IMR-90 (cell line): ENCODE results near the gene MAML2. TPM values are rescaled to one million over a fixed set of nuclear protein-coding genes. Genes with fewer than 3 reads are reported as not detected.

Experiments used
- ATAC-seq: fragments of 200-7000 bp; cut with Tn5 transposase; 2 replicates; pipeline ENCODE4 v1.9.1; 2020; ENCODE audit warnings: low read depth, mild to moderate bottlenecking, moderate library complexity
- BruUV-seq: library from RNA; stranded (reverse); fragments of 400-500 nt; replicated peaks from 2 replicates; lab custom pipeline; 2021; lab: Mats Ljungman, UMichigan
- CTCF ChIA-PET: fragments of 300-600 bp; formaldehyde crosslinking; extraction: SDS; loops from one replicate; lab custom pipeline; 2021; ENCODE audit warnings: antibody characterized with exemption; lab: Yijun Ruan, JAX
- POLR2A ChIA-PET: fragments of 300-600 bp; sonication (Branson Sonifier 250); formaldehyde crosslinking; loops from one replicate; lab custom pipeline; 2022; ENCODE audit warnings: antibody characterized with exemption; ENCODE audit not compliant: unreplicated experiment; lab: Charles Lee
- DNase-seq: peaks from one replicate; pipeline ENCODE4 v3.0.0; 2013
- H2AFZ ChIP-seq: replicated peaks from 2 replicates; pipeline ENCODE3; 2013; ENCODE audit warnings: low read length, mild to moderate bottlenecking; ENCODE audit not compliant: poor library complexity
- H2AK5ac ChIP-seq: 2 replicates; pipeline ENCODE4 v1.6.1; 2013; ENCODE audit warnings: low read depth, low read length, inconsistent platforms
- H2AK9ac ChIP-seq: replicated peaks from 2 replicates; pipeline ENCODE3; 2013; ENCODE audit warnings: mild to moderate bottlenecking, low read depth, low read length, moderate library complexity; ENCODE audit not compliant: poor library complexity
- H2BK120ac ChIP-seq: 2 replicates; pipeline ENCODE4 v1.6.1; 2013; ENCODE audit warnings: low read depth, low read length, inconsistent platforms
- H2BK15ac ChIP-seq: 3 replicates; pipeline ENCODE4 v1.6.1; 2013; ENCODE audit warnings: low read depth, low read length, inconsistent platforms
- H2BK20ac ChIP-seq: 2 replicates; pipeline ENCODE4 v1.6.1; 2013; ENCODE audit warnings: low read depth, mild to moderate bottlenecking, inconsistent platforms, low read length, moderate library complexity
- H2BK5ac ChIP-seq: 2 replicates; pipeline ENCODE4 v1.6.1; 2013; ENCODE audit warnings: mild to moderate bottlenecking, low read depth, low read length, inconsistent platforms; ENCODE audit not compliant: poor library complexity, severe bottlenecking
- H3K14ac ChIP-seq: replicated peaks from 2 replicates; pipeline ENCODE4 v1.6.1; 2013; ENCODE audit warnings: low read depth, low read length, inconsistent platforms
- H3K18ac ChIP-seq: 2 replicates; pipeline ENCODE4 v1.6.1; 2013; ENCODE audit warnings: low read depth, low read length, control low read depth
- H3K23ac ChIP-seq: 2 replicates; pipeline ENCODE4 v1.6.1; 2013; ENCODE audit warnings: low read depth, low read length, inconsistent platforms
- H3K27ac ChIP-seq: 2 replicates; pipeline ENCODE4 v1.5.1; 2013; ENCODE audit warnings: mild to moderate bottlenecking, control low read depth, low read length; ENCODE audit not compliant: insufficient read depth
- H3K27me3 ChIP-seq: 2 replicates; pipeline ENCODE4 v1.6.1; 2013; ENCODE audit warnings: low read length; ENCODE audit not compliant: control insufficient read depth, insufficient read depth
- H3K36me3 ChIP-seq: 2 replicates; pipeline ENCODE4 v1.6.1; 2013; ENCODE audit warnings: low read length, mixed read lengths; ENCODE audit not compliant: control insufficient read depth, insufficient read depth
- H3K4ac ChIP-seq: 2 replicates; pipeline ENCODE4 v1.6.1; 2013; ENCODE audit warnings: low read depth, low read length, inconsistent platforms
- H3K4me1 ChIP-seq: 2 replicates; pipeline ENCODE4 v1.6.1; 2013; ENCODE audit warnings: low read length, mixed read lengths; ENCODE audit not compliant: control insufficient read depth, insufficient read depth
- H3K4me2 ChIP-seq: 2 replicates; pipeline ENCODE4 v1.6.1; 2013; ENCODE audit warnings: low read depth, mild to moderate bottlenecking, control low read depth, low read length, moderate library complexity
- H3K4me3 ChIP-seq: 2 replicates; pipeline ENCODE4 v1.5.1; 2013; ENCODE audit warnings: low read depth, mild to moderate bottlenecking, control low read depth, low read length, moderate library complexity; ENCODE audit not compliant: insufficient read depth
- H3K56ac ChIP-seq: 2 replicates; pipeline ENCODE4 v1.6.1; 2013; ENCODE audit warnings: low read length, inconsistent platforms; ENCODE audit not compliant: insufficient read depth; ENCODE audit errors: extremely low read depth
- H3K79me1 ChIP-seq, 2 experiments: 2 replicates each; pipeline ENCODE4 v1.6.1; 2013; ENCODE audit warnings: low read length in 2 of 2, inconsistent platforms in 1 of 2, low read depth in 1 of 2
- H3K9ac ChIP-seq: 2 replicates; pipeline ENCODE4 v1.6.1; 2013; ENCODE audit warnings: low read depth, low read length, control low read depth
- H3K9me1 ChIP-seq: 2 replicates; pipeline ENCODE4 v1.6.1; 2013; ENCODE audit warnings: low read length, inconsistent platforms; ENCODE audit not compliant: insufficient read depth
- H3K9me3 ChIP-seq: 2 replicates; pipeline ENCODE4 v1.6.1; 2013; ENCODE audit warnings: low read length; ENCODE audit not compliant: control insufficient read depth, insufficient read depth
- H4K20me1 ChIP-seq: 2 replicates; pipeline ENCODE4 v1.6.1; 2013; ENCODE audit warnings: low read length, inconsistent platforms; ENCODE audit not compliant: insufficient read depth
- H4K5ac ChIP-seq: 2 replicates; pipeline ENCODE4 v1.6.1; 2013; ENCODE audit warnings: mild to moderate bottlenecking, low read depth, low read length, control low read depth
- H4K8ac ChIP-seq, 2 experiments: 2 replicates each; pipeline ENCODE4 v1.6.1; 2013; ENCODE audit warnings: low read depth in 2 of 2, low read length in 2 of 2, control low read depth in 1 of 2, inconsistent platforms in 1 of 2
- H4K91ac ChIP-seq: 2 replicates; pipeline ENCODE4 v1.6.1; 2013; ENCODE audit warnings: low read depth, low read length, inconsistent platforms; ENCODE audit not compliant: insufficient read depth
- CEBPB ChIP-seq: IDR thresholded peaks from 2 replicates; pipeline ENCODE4 v1.6.1; 2012; ENCODE audit warnings: low read depth, low read length, improper control_type of control experiment
- CTCF ChIP-seq: conservative IDR thresholded peaks from 2 replicates; pipeline ENCODE4 v1.5.1; 2012; ENCODE audit warnings: mild to moderate bottlenecking, low read depth, low read length, improper control_type of control experiment
- POLR2A ChIP-seq: IDR thresholded peaks from 2 replicates; pipeline ENCODE4 v1.6.1; 2012; ENCODE audit warnings: mild to moderate bottlenecking, low read depth, low read length
- WGBS, 2 experiments: methylation state at CpG; one replicate each; pipeline versions ENCODE4 v1.1.5 to v1.1.7; 2013; ENCODE audit warnings: missing lambda C conversion rate in 2 of 2; ENCODE audit not compliant: insufficient read length in 1 of 2; ENCODE audit errors: extremely low coverage in 2 of 2; 5-methylcytosine and 5-hydroxymethylcytosine counted together
- dilution Hi-C: fragments of 300-500 bp; cut with HindIII; formaldehyde crosslinking; loops from one replicate; pipeline ENCODE4 v1.14.3; 2018; ENCODE audit warnings: low sequenced_read_pairs; ENCODE audit not compliant: unreplicated experiment
- in situ Hi-C: fragments of 300-500 bp; cut with MboI; formaldehyde crosslinking; loops from 3 replicates; pipeline ENCODE4 v1.14.3; 2019; ENCODE audit warnings: low sequenced_read_pairs, inconsistent platforms, mixed read lengths
- intact Hi-C: fragments of 100-400 bp; cut with micrococcal nuclease; formaldehyde crosslinking; loops from 2 replicates; pipeline ENCODE4 v1.10.0; 2022
- polyA plus RNA-seq, 3 experiments: library from polyadenylated mRNA; depleted of rRNA; stranded (reverse); fragments of >200 nt; gene quantifications; 2 replicates each; pipeline ENCODE4 v1.2.3, GENCODE V29; 2012; ENCODE audit warnings: low replicate concordance in 1 of 3
- total RNA-seq: library from RNA; depleted of rRNA; stranded (reverse); fragments of >200 nt; gene quantifications from 2 replicates; pipeline ENCODE4 v1.2.3, GENCODE V29; 2012

MAML2 gene
- total and polyA plus RNA-seq, 2 of the 4 experiments (the other 2 are of a cell fraction), result 15.0 to 19.5 TPM

- WGBS, 2 experiments, result 0% methylated on average over 1 of the region's 5 CpGs; no CpG with 5 or more reads in 1 of the 2 experiments
These were observed 342.0 kb downstream of the MAML2 start for GRCh38 chr11:96001037-96001436.

More at GRCh38 chr11:96001037-96001436, 342.0 kb downstream of the MAML2 start:
- no peak overlapping the region for H2BK15ac ChIP-seq
- H3K4me1 ChIP-seq, result peaks cover 6% of the 10 kb centered on the region; the same call in 1 of the 2 replicates
- no TSS peak for BruUV-seq
- H4K91ac ChIP-seq, result no peak overlapping the region
- peak overlapping the region; percentile 57 for H3K4ac ChIP-seq
- no peak overlapping the region for H3K56ac ChIP-seq
- H2AFZ ChIP-seq, result no peak overlapping the region
- no peak overlapping the region for H3K14ac ChIP-seq
- dilution Hi-C loops (no loop called here), in situ Hi-C loops (no loop called here), intact Hi-C loops (no loop called here)
- TF ChIP-seq POLR2A, result no peak
- no peak for TF ChIP-seq CTCF
- TF ChIP-seq CEBPB, result peak; percentile 82
- no peak overlapping the region for H3K18ac ChIP-seq
- H3K9ac ChIP-seq, result no peak overlapping the region
- H4K20me1 ChIP-seq, result no peaks in the 10 kb centered on the region
- 0 out of 2 replicates have a peak overlapping the region, but pooled peaks have one; percentile 16 for H2BK20ac ChIP-seq
- H2AK5ac ChIP-seq, result peak overlapping the region; percentile 76; the same call in 1 of the 2 replicates
- H3K4me2 ChIP-seq, result peak overlapping the region; percentile 27; the same call in 1 of the 2 replicates
- no peak overlapping the region for H2AK9ac ChIP-seq
- H3K9me3 ChIP-seq, result peaks cover 2% of the 10 kb centered on the region; the same call in 1 of the 2 replicates
- DNase-seq, result peak; percentile 92
- POLR2A ChIA-PET, result no interaction called here
- no peaks in the 10 kb centered on the region for H3K27me3 ChIP-seq
- H4K5ac ChIP-seq, result no peak overlapping the region
- no peaks in the 10 kb centered on the region for H3K9me1 ChIP-seq
- peak overlapping the region in 1 of 2 experiments; percentile 25; a peak in 2 of 4 replicates for H4K8ac ChIP-seq
- peak; percentile 85 for ATAC-seq
- H2BK120ac ChIP-seq, result peak overlapping the region; percentile 25; the same call in 1 of the 2 replicates
- no peaks in the 10 kb centered on the region for H3K36me3 ChIP-seq
- H3K4me3 ChIP-seq, result no peak overlapping the region
- H3K23ac ChIP-seq, result no peak overlapping the region
- peak overlapping the region; percentile 42 for H2BK5ac ChIP-seq
- H3K79me1 ChIP-seq, result peaks cover 16 to 28% of the 10 kb centered on the region in 2 experiments
- CTCF ChIA-PET, result interaction anchor here (0.7 kb wide), 1 partner anchor 33 kb away, joined by 3 read pairs; no protein-coding TSS in a partner anchor
- H3K27ac ChIP-seq, result no peak overlapping the region
